H9 (cell line): ENCODE measurements around the gene RARA. TPM values are rescaled to one million over a fixed set of nuclear protein-coding genes. Genes with fewer than 3 reads are reported as not detected.
A peak's percentile ranks its signal among the peaks of the same experiment; 100 is the strongest.

ENCODE experiments used
- DNase-seq: peaks from one replicate; pipeline ENCODE4 v3.0.0-alpha.2; 2017
- H2AFZ ChIP-seq: one replicate; pipeline ENCODE4 v1.6.1; 2013; ENCODE audit warnings: mild to moderate bottlenecking, low read length, control low read depth, moderate library complexity
- H2AK5ac ChIP-seq: 2 replicates; pipeline ENCODE4 v1.6.1; 2013; ENCODE audit warnings: low read length, control low read depth, mixed read lengths; ENCODE audit not compliant: insufficient read length
- H2BK120ac ChIP-seq: one replicate; pipeline ENCODE4 v1.6.1; 2013; ENCODE audit warnings: low read depth, mild to moderate bottlenecking, low read length, control low read depth, inconsistent platforms; ENCODE audit not compliant: poor library complexity, severe bottlenecking
- H2BK12ac ChIP-seq: 2 replicates; pipeline ENCODE4 v1.6.1; 2013; ENCODE audit warnings: low read length, control low read depth, mixed read lengths, low read depth; ENCODE audit not compliant: insufficient read length
- H2BK15ac ChIP-seq: 2 replicates; pipeline ENCODE4 v1.6.1; 2013; ENCODE audit warnings: low read depth, low read length, control low read depth
- H2BK20ac ChIP-seq: one replicate; pipeline ENCODE4 v1.6.1; 2013; ENCODE audit warnings: low read depth, mild to moderate bottlenecking, low read length, control low read depth, inconsistent platforms; ENCODE audit not compliant: poor library complexity, severe bottlenecking
- H2BK5ac ChIP-seq: 2 replicates; pipeline ENCODE4 v1.6.1; 2013; ENCODE audit warnings: low read length, control low read depth, mixed read lengths; ENCODE audit not compliant: insufficient read length
- H3K14ac ChIP-seq: 2 replicates; pipeline ENCODE4 v1.6.1; 2013; ENCODE audit warnings: low read length, control low read depth; ENCODE audit not compliant: insufficient read depth
- H3K18ac ChIP-seq: 2 replicates; pipeline ENCODE4 v1.6.1; 2013; ENCODE audit warnings: low read depth, mild to moderate bottlenecking, mixed read lengths, low read length, control low read depth; ENCODE audit not compliant: insufficient read length
- H3K23ac ChIP-seq: 2 replicates; pipeline ENCODE4 v1.6.1; 2013; ENCODE audit warnings: low read length, control low read depth, mixed read lengths, low read depth; ENCODE audit not compliant: insufficient read length
- H3K23me2 ChIP-seq: 2 replicates; pipeline ENCODE4 v1.6.1; 2013; ENCODE audit warnings: low read depth, mild to moderate bottlenecking, mixed read lengths, low read length, control low read depth; ENCODE audit not compliant: insufficient read length, poor library complexity, severe bottlenecking
- H3K27ac ChIP-seq: 2 replicates; pipeline ENCODE4 v1.5.1; 2013; ENCODE audit warnings: low read length, control low read depth, mixed read lengths, low read depth; ENCODE audit not compliant: insufficient read length
- H3K27me3 ChIP-seq: 2 replicates; pipeline ENCODE4 v1.6.1; 2013; ENCODE audit warnings: low read length, control low read depth, inconsistent platforms; ENCODE audit not compliant: insufficient read depth
- H3K4ac ChIP-seq: 2 replicates; pipeline ENCODE4 v1.6.1; 2013; ENCODE audit warnings: low read depth, mild to moderate bottlenecking, control low read depth, inconsistent platforms, low read length, moderate library complexity
- H3K4me1 ChIP-seq: 2 replicates; pipeline ENCODE4 v1.6.1; 2013; ENCODE audit warnings: low read length, control low read depth, inconsistent platforms; ENCODE audit not compliant: insufficient read depth
- H3K4me2 ChIP-seq: 2 replicates; pipeline ENCODE4 v1.6.1; 2013; ENCODE audit warnings: low read length, control low read depth, mixed read lengths; ENCODE audit not compliant: insufficient read length, insufficient read depth
- H3K56ac ChIP-seq: 2 replicates; pipeline ENCODE4 v1.6.1; 2013; ENCODE audit warnings: low read depth, mild to moderate bottlenecking, mixed read lengths, low read length, control low read depth; ENCODE audit not compliant: insufficient read length
- H3K79me1 ChIP-seq: 2 replicates; pipeline ENCODE4 v1.6.1; 2013; ENCODE audit warnings: low read depth, mild to moderate bottlenecking, moderate library complexity, low read length, control low read depth, inconsistent platforms; ENCODE audit not compliant: insufficient read depth, poor library complexity, severe bottlenecking
- H3K79me2 ChIP-seq: 2 replicates; pipeline ENCODE4 v1.6.1; 2013; ENCODE audit warnings: low read length, control low read depth, inconsistent platforms; ENCODE audit not compliant: insufficient read depth
- H3K9ac ChIP-seq: 2 replicates; pipeline ENCODE4 v1.6.1; 2013; ENCODE audit warnings: low read length, control low read depth, mixed read lengths; ENCODE audit not compliant: insufficient read length; ENCODE audit errors: extremely low read depth
- H3K9me3 ChIP-seq: one replicate; pipeline ENCODE4 v1.6.1; 2013; ENCODE audit warnings: low read depth, low read length, inconsistent platforms; ENCODE audit not compliant: control insufficient read depth
- H3T11ph ChIP-seq: one replicate; pipeline ENCODE4 v1.6.1; 2013; ENCODE audit warnings: mild to moderate bottlenecking, low read length, control low read depth, inconsistent platforms
- H4K20me1 ChIP-seq: one replicate; pipeline ENCODE4 v1.6.1; 2013; ENCODE audit not compliant: control insufficient read depth, insufficient read length, insufficient read depth
- H4K5ac ChIP-seq: 2 replicates; pipeline ENCODE4 v1.6.1; 2013; ENCODE audit warnings: low read depth, mild to moderate bottlenecking, mixed read lengths, low read length, control low read depth; ENCODE audit not compliant: insufficient read length
- H4K8ac ChIP-seq: replicated peaks from 2 replicates; pipeline ENCODE4 v1.6.1; 2013; ENCODE audit warnings: low read length, control low read depth, mixed read lengths, low read depth; ENCODE audit not compliant: insufficient read length
- H4K91ac ChIP-seq: 2 replicates; pipeline ENCODE4 v1.6.1; 2013; ENCODE audit warnings: low read depth, mild to moderate bottlenecking, moderate library complexity, mixed read lengths, low read length, control low read depth; ENCODE audit not compliant: insufficient read length
- H3K27ac Mint-ChIP-seq, 3 experiments: 2 replicates in 2 of 3; 3 replicates in 1 of 3; pipeline ENCODE4 v1.8.0; 2020 to 2021; ENCODE audit warnings: mixed read lengths in 3 of 3, mild to moderate bottlenecking in 1 of 3, moderate library complexity in 1 of 3
- H3K27me3 Mint-ChIP-seq: 2 replicates; pipeline ENCODE4 v1.8.0; 2021; ENCODE audit warnings: low read depth, mild to moderate bottlenecking, moderate library complexity, mixed read lengths
- H3K36me3 Mint-ChIP-seq, 3 experiments: 2 replicates in 2 of 3; 3 replicates in 1 of 3; pipeline ENCODE4 v1.8.0; 2020 to 2021; ENCODE audit warnings: low read depth in 3 of 3, mixed read lengths in 3 of 3; ENCODE audit not compliant: insufficient read depth in 1 of 3
- H3K4me1 Mint-ChIP-seq, 2 experiments: 2 replicates each; pipeline ENCODE4 v1.8.0; 2020; ENCODE audit warnings: mixed read lengths in 2 of 2
- H3K4me3 Mint-ChIP-seq, 2 experiments: 2 replicates in 1 of 2; 3 replicates in 1 of 2; pipeline ENCODE4 v1.8.0; 2020 to 2021; ENCODE audit warnings: mild to moderate bottlenecking in 2 of 2, mixed read lengths in 2 of 2, moderate library complexity in 1 of 2
- H3K9me3 Mint-ChIP-seq, 2 experiments: 2 replicates in 1 of 2; 3 replicates in 1 of 2; pipeline ENCODE4 v1.8.0; 2020; ENCODE audit warnings: mild to moderate bottlenecking in 2 of 2, mixed read lengths in 2 of 2, moderate library complexity in 1 of 2
- WGBS: extraction: QIAGEN DNeasy Blood & Tissue Kit; methylation state at CpG from one replicate; pipeline ENCODE4 v1.1.7; 2013; ENCODE audit warnings: missing lambda C conversion rate, low lambda C conversion rate, mixed read lengths; ENCODE audit not compliant: insufficient read length; ENCODE audit errors: extremely low coverage; 5-methylcytosine and 5-hydroxymethylcytosine counted together
- long read RNA-seq: library from polyadenylated mRNA; unstranded; transcript quantifications from one replicate; pipeline ENCODE4 v2.0.0, GENCODE V29; 2020
- total RNA-seq: library from RNA; stranded (reverse); gene quantifications from 2 replicates; pipeline ENCODE4 v1.2.1, GENCODE V29; 2021
- TF ChIP-seq, protein P1 (sequence below): fragments of 200-600 bp; sonication (generic); conservative IDR thresholded peaks from 3 replicates; pipeline ENCODE4 v1.8.0; 2021; ENCODE audit warnings: antibody characterized with exemption, mild to moderate bottlenecking

RARA gene
- total RNA-seq = 16.7 and 17.6 TPM in 2 replicates
- long read RNA-seq, partial matches to known transcripts = 1 of 13 reads
- long read RNA-seq, other reads (novel, unspliced or antisense) = 4 of 13 reads

- H3K27ac ChIP-seq = no peak within 1 kb of the TSS
- no peaks in the 10 kb centered on the region for H3K79me2 ChIP-seq
- peaks cover 6% of the 10 kb centered on the region for H3K23me2 ChIP-seq
- Mint-ChIP-seq H3K9me3 (no peaks in the 10 kb centered on the region), H3K27me3 (peaks cover 24% of the 10 kb centered on the region), H3K27ac (peak within 1 kb of the TSS in 1 of 3 experiments; percentile 97; a peak in 3 of 7 replicates), H3K4me1 (peaks cover 27 to 31% of the 10 kb centered on the region in 2 experiments), H3K36me3 (peaks cover under 1 to 12% (median 2%) of the 10 kb centered on the region in 3 experiments; a peak in 4 of 7 replicates), H3K4me3 (no peak within 1 kb of the TSS)
- H4K5ac ChIP-seq = no peak within 1 kb of the TSS
- no peak within 1 kb of the TSS for H2BK20ac ChIP-seq
- no peak within 1 kb of the TSS for H2BK120ac ChIP-seq
- no peak within 1 kb of the TSS for H3K18ac ChIP-seq
- H3K4me2 ChIP-seq = peak within 1 kb of the TSS; percentile 57
- H3K4ac ChIP-seq = no peak within 1 kb of the TSS
- no peak within 1 kb of the TSS for H3K56ac ChIP-seq
- no CpG with 5 or more reads among the region's 20 CpGs for WGBS
- TF ChIP-seq, protein P1, sequence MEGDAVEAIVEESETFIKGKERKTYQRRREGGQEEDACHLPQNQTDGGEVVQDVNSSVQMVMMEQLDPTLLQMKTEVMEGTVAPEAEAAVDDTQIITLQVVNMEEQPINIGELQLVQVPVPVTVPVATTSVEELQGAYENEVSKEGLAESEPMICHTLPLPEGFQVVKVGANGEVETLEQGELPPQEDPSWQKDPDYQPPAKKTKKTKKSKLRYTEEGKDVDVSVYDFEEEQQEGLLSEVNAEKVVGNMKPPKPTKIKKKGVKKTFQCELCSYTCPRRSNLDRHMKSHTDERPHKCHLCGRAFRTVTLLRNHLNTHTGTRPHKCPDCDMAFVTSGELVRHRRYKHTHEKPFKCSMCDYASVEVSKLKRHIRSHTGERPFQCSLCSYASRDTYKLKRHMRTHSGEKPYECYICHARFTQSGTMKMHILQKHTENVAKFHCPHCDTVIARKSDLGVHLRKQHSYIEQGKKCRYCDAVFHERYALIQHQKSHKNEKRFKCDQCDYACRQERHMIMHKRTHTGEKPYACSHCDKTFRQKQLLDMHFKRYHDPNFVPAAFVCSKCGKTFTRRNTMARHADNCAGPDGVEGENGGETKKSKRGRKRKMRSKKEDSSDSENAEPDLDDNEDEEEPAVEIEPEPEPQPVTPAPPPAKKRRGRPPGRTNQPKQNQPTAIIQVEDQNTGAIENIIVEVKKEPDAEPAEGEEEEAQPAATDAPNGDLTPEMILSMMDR = no peak
- H3K9me3 ChIP-seq = no peaks in the 10 kb centered on the region
- no peak within 1 kb of the TSS for H4K8ac ChIP-seq
- peaks cover 16% of the 10 kb centered on the region; the same call in 1 of the 2 replicates for H3K4me1 ChIP-seq
- no peak within 1 kb of the TSS for H3T11ph ChIP-seq
- DNase-seq = peak; percentile 93
- no peak within 1 kb of the TSS for H2AFZ ChIP-seq
- H3K27me3 ChIP-seq = no peaks in the 10 kb centered on the region
- H4K20me1 ChIP-seq = no peaks in the 10 kb centered on the region
- H4K91ac ChIP-seq = no peak within 1 kb of the TSS
- no peaks in the 10 kb centered on the region for H3K79me1 ChIP-seq
- H2BK12ac ChIP-seq = no peak within 1 kb of the TSS
- H2AK5ac ChIP-seq = no peak within 1 kb of the TSS
- no peak within 1 kb of the TSS for H2BK5ac ChIP-seq
- H3K14ac ChIP-seq = no peak within 1 kb of the TSS
- no peak within 1 kb of the TSS for H3K23ac ChIP-seq
- no peak within 1 kb of the TSS for H3K9ac ChIP-seq
- H2BK15ac ChIP-seq = no peak within 1 kb of the TSS
Measured at GRCh38 chr17:40309031-40309948, at the start of gene RARA. TSS of gene RARA (plus strand) at chr17:40309180. CDS start at chr17:40331219, 22,039 bp downstream.
